ENCODE measurements around the gene SLCO2A1.

GRCh38 chr3:133949438-133949837 lies 80.3 kb downstream of the SLCO2A1 start:
- TF ChIP-seq POLR2A (IDR thresholded peaks at IDR 0.05): no peak
- TF ChIP-seq CTCF (IDR thresholded peaks at IDR 0.05): no peak
